ENCODE measurements around the gene IL5RA. TPM values are rescaled to one million over a fixed set of nuclear protein-coding genes. Genes with fewer than 3 reads are reported as not detected.
A peak's percentile ranks its signal among the peaks of the same experiment; 100 is the strongest.

IL5RA gene
- total and polyA plus RNA-seq, 9 of the 15 experiments (the other 6 are each of a cell fraction or from before 2014, with no cell fraction given) = 0.07 to 0.28 (median 0.14) TPM; not detected in 4

DNA sequence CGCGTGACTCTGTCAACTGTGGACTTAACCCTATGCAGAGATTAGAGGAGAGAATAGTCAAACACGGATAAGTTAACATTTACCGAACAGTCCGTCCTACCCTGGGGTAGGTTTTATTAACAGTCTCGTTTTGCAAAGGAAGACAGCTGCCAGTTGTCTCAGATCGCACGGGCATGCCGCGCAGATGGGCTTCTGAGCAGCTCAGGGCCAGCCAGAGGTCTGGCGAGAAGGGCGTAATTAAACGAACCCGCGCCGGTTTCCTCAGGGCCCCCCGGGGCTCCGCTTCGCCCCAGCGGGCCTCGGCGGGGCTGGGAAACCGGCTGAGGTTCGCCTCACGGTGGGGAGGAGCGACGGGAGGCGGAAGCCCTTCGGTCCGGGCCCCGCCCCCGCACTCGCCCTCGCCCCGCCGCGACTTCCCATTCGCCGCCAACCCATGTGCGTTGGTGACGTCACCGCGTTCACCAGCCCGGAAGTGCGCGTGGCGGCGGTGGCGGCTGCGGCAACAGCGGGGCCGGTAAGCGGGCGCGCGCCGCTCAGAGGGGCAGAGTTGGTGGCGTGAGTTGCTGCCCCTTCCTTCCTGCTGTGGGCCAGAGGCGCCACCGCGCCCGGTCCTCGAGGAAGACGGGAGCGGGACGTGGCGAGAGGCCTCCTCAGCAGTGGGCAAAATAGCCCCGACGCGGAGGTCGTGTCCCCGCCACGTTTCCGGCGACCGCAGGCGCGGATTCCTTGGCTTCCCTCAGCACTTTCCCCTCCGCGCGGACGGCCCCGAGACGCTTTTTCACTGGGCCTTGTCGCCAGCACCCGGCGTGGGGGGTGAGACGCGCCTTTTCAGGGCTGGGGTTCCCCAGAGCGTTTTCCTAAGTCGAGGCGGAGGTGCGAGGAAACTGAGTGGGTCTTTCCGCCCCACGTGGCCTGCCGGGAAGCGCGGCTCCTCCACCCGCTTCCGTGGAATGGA is 16.6 kb upstream of the IL5RA start, which contains the start of gene TRNT1 (continued):
- TF ChIP-seq ZNF583 (CRISPR knock-in tag; IDR thresholded peaks at IDR 0.05) = 0 out of 2 replicates have a peak, but pooled peaks have one; percentile 41
- peak; percentile 71; the same call in 1 of the 2 replicates for TF ChIP-seq TCF7 (IDR thresholded peaks at IDR 0.05; ENCODE audit: borderline replicate concordance)
- TF ChIP-seq, protein P1, sequence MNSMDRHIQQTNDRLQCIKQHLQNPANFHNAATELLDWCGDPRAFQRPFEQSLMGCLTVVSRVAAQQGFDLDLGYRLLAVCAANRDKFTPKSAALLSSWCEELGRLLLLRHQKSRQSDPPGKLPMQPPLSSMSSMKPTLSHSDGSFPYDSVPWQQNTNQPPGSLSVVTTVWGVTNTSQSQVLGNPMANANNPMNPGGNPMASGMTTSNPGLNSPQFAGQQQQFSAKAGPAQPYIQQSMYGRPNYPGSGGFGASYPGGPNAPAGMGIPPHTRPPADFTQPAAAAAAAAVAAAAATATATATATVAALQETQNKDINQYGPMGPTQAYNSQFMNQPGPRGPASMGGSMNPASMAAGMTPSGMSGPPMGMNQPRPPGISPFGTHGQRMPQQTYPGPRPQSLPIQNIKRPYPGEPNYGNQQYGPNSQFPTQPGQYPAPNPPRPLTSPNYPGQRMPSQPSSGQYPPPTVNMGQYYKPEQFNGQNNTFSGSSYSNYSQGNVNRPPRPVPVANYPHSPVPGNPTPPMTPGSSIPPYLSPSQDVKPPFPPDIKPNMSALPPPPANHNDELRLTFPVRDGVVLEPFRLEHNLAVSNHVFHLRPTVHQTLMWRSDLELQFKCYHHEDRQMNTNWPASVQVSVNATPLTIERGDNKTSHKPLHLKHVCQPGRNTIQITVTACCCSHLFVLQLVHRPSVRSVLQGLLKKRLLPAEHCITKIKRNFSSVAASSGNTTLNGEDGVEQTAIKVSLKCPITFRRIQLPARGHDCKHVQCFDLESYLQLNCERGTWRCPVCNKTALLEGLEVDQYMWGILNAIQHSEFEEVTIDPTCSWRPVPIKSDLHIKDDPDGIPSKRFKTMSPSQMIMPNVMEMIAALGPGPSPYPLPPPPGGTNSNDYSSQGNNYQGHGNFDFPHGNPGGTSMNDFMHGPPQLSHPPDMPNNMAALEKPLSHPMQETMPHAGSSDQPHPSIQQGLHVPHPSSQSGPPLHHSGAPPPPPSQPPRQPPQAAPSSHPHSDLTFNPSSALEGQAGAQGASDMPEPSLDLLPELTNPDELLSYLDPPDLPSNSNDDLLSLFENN (IDR thresholded peaks at IDR 0.05; ENCODE audit: low read depth in 2 of 2, low read length in 2 of 2) = peak in 1 of 2 experiments; percentile 20; a peak in 2 of 4 replicates
- TF ChIP-seq, protein P2, sequence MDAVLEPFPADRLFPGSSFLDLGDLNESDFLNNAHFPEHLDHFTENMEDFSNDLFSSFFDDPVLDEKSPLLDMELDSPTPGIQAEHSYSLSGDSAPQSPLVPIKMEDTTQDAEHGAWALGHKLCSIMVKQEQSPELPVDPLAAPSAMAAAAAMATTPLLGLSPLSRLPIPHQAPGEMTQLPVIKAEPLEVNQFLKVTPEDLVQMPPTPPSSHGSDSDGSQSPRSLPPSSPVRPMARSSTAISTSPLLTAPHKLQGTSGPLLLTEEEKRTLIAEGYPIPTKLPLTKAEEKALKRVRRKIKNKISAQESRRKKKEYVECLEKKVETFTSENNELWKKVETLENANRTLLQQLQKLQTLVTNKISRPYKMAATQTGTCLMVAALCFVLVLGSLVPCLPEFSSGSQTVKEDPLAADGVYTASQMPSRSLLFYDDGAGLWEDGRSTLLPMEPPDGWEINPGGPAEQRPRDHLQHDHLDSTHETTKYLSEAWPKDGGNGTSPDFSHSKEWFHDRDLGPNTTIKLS (IDR thresholded peaks at IDR 0.05; ENCODE audit: borderline replicate concordance, low read depth) = peak; percentile 95
- TF ChIP-seq PCBP1 (IDR thresholded peaks at IDR 0.05; ENCODE audit: low read depth, low read length, poor library complexity, severe bottlenecking) = peak; percentile 36
- TF ChIP-seq, protein P3, sequence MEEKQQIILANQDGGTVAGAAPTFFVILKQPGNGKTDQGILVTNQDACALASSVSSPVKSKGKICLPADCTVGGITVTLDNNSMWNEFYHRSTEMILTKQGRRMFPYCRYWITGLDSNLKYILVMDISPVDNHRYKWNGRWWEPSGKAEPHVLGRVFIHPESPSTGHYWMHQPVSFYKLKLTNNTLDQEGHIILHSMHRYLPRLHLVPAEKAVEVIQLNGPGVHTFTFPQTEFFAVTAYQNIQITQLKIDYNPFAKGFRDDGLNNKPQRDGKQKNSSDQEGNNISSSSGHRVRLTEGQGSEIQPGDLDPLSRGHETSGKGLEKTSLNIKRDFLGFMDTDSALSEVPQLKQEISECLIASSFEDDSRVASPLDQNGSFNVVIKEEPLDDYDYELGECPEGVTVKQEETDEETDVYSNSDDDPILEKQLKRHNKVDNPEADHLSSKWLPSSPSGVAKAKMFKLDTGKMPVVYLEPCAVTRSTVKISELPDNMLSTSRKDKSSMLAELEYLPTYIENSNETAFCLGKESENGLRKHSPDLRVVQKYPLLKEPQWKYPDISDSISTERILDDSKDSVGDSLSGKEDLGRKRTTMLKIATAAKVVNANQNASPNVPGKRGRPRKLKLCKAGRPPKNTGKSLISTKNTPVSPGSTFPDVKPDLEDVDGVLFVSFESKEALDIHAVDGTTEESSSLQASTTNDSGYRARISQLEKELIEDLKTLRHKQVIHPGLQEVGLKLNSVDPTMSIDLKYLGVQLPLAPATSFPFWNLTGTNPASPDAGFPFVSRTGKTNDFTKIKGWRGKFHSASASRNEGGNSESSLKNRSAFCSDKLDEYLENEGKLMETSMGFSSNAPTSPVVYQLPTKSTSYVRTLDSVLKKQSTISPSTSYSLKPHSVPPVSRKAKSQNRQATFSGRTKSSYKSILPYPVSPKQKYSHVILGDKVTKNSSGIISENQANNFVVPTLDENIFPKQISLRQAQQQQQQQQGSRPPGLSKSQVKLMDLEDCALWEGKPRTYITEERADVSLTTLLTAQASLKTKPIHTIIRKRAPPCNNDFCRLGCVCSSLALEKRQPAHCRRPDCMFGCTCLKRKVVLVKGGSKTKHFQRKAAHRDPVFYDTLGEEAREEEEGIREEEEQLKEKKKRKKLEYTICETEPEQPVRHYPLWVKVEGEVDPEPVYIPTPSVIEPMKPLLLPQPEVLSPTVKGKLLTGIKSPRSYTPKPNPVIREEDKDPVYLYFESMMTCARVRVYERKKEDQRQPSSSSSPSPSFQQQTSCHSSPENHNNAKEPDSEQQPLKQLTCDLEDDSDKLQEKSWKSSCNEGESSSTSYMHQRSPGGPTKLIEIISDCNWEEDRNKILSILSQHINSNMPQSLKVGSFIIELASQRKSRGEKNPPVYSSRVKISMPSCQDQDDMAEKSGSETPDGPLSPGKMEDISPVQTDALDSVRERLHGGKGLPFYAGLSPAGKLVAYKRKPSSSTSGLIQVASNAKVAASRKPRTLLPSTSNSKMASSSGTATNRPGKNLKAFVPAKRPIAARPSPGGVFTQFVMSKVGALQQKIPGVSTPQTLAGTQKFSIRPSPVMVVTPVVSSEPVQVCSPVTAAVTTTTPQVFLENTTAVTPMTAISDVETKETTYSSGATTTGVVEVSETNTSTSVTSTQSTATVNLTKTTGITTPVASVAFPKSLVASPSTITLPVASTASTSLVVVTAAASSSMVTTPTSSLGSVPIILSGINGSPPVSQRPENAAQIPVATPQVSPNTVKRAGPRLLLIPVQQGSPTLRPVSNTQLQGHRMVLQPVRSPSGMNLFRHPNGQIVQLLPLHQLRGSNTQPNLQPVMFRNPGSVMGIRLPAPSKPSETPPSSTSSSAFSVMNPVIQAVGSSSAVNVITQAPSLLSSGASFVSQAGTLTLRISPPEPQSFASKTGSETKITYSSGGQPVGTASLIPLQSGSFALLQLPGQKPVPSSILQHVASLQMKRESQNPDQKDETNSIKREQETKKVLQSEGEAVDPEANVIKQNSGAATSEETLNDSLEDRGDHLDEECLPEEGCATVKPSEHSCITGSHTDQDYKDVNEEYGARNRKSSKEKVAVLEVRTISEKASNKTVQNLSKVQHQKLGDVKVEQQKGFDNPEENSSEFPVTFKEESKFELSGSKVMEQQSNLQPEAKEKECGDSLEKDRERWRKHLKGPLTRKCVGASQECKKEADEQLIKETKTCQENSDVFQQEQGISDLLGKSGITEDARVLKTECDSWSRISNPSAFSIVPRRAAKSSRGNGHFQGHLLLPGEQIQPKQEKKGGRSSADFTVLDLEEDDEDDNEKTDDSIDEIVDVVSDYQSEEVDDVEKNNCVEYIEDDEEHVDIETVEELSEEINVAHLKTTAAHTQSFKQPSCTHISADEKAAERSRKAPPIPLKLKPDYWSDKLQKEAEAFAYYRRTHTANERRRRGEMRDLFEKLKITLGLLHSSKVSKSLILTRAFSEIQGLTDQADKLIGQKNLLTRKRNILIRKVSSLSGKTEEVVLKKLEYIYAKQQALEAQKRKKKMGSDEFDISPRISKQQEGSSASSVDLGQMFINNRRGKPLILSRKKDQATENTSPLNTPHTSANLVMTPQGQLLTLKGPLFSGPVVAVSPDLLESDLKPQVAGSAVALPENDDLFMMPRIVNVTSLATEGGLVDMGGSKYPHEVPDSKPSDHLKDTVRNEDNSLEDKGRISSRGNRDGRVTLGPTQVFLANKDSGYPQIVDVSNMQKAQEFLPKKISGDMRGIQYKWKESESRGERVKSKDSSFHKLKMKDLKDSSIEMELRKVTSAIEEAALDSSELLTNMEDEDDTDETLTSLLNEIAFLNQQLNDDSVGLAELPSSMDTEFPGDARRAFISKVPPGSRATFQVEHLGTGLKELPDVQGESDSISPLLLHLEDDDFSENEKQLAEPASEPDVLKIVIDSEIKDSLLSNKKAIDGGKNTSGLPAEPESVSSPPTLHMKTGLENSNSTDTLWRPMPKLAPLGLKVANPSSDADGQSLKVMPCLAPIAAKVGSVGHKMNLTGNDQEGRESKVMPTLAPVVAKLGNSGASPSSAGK (IDR thresholded peaks at IDR 0.05) = peak; percentile 78
- peak; percentile 98 for TF ChIP-seq POLR2A (conservative IDR thresholded peaks at IDR 0.05)
- TF ChIP-seq ZNF324 (CRISPR knock-in tag; IDR thresholded peaks at IDR 0.05) = no peak

Measured in K562 (cell line).